Neural cell (in vitro differentiated cells): ENCODE measurements around the gene SCN3B. TPM values are rescaled to one million over a fixed set of nuclear protein-coding genes. Genes with fewer than 3 reads are reported as not detected.

Experiments
- H2AFZ ChIP-seq: fragments of 200-600, 300-800 bp; sonication (generic), shearing (Covaris generic); 2 replicates; pipeline ENCODE4 v1.6.0; 2014; ENCODE audit warnings: low read depth, mild to moderate bottlenecking, antibody characterized with exemption, low read length, moderate library complexity
- H3F3A ChIP-seq: fragments of 200-600 bp; shearing (Covaris generic); 2 replicates; pipeline ENCODE4 v1.6.1; 2016; ENCODE audit warnings: mild to moderate bottlenecking, moderate library complexity, mixed read lengths, antibody characterized with exemption, low read length; ENCODE audit not compliant: insufficient read depth, poor library complexity, severe bottlenecking
- H3K27ac ChIP-seq: fragments of 200-600, 300-800 bp; sonication (generic), shearing (Covaris generic); 2 replicates; pipeline ENCODE4 v1.5.1; 2014; ENCODE audit warnings: mild to moderate bottlenecking, low read length, moderate library complexity
- H3K27me3 ChIP-seq: fragments of 300-800, 200-600 bp; sonication (generic), shearing (Covaris generic); 2 replicates; pipeline ENCODE4 v1.6.0; 2014; ENCODE audit warnings: mild to moderate bottlenecking, low read depth, low read length, moderate library complexity; ENCODE audit not compliant: insufficient read depth
- H3K36me3 ChIP-seq: fragments of 300-800, 200-600 bp; sonication (generic), shearing (Covaris generic); 2 replicates; pipeline ENCODE4 v1.5.1; 2014; ENCODE audit warnings: mild to moderate bottlenecking, antibody characterized with exemption, low read length, moderate library complexity; ENCODE audit not compliant: insufficient read depth
- H3K4me2 ChIP-seq: fragments of 300-800, 200-600 bp; sonication (generic), shearing (Covaris generic); 2 replicates; pipeline ENCODE4 v1.6.0; 2014; ENCODE audit warnings: mild to moderate bottlenecking, low read length
- H3K4me3 ChIP-seq: fragments of 300-800, 200-600 bp; sonication (generic), shearing (Covaris generic); 2 replicates; pipeline ENCODE4 v1.5.1; 2014; ENCODE audit warnings: mild to moderate bottlenecking, low read length, moderate library complexity
- H3K79me2 ChIP-seq: fragments of 200-600 bp; shearing (Covaris generic); replicated peaks from 2 replicates; pipeline ENCODE4 v1.6.0; 2014; ENCODE audit warnings: mild to moderate bottlenecking, low read length, moderate library complexity; ENCODE audit not compliant: insufficient read depth
- H3K9ac ChIP-seq: fragments of 300-800, 200-600 bp; sonication (generic), shearing (Covaris generic); 2 replicates; pipeline ENCODE4 v1.6.1; 2016; ENCODE audit warnings: mild to moderate bottlenecking, low read length, mixed read lengths
- H3K9me2 ChIP-seq: fragments of 200-600 bp; shearing (Covaris generic); 2 replicates; pipeline ENCODE4 v1.6.1; 2016; ENCODE audit warnings: mild to moderate bottlenecking, low read length, mixed read lengths; ENCODE audit not compliant: insufficient read depth
- H3K9me3 ChIP-seq: fragments of 200-600, 300-800 bp; sonication (generic), shearing (Covaris generic); 2 replicates; pipeline ENCODE4 v1.6.1; 2016; ENCODE audit warnings: mild to moderate bottlenecking, mixed run types, low read length, moderate library complexity, mixed read lengths
- H4K20me1 ChIP-seq: fragments of 200-600 bp; shearing (Covaris generic); 2 replicates; pipeline ENCODE4 v1.6.1; 2016; ENCODE audit warnings: mild to moderate bottlenecking, mixed run types; ENCODE audit not compliant: insufficient read depth
- CTCF ChIP-seq: fragments of 450-650 bp; IDR thresholded peaks from 2 replicates; pipeline ENCODE4 v1.5.1; 2014; ENCODE audit warnings: antibody characterized with exemption, mild to moderate bottlenecking, moderate library complexity; ENCODE audit not compliant: poor library complexity, severe bottlenecking
- EP300 ChIP-seq: fragments of 450-650 bp; conservative IDR thresholded peaks from 2 replicates; pipeline ENCODE4 v1.6.1; 2014; ENCODE audit warnings: antibody characterized with exemption, mild to moderate bottlenecking, moderate library complexity; ENCODE audit not compliant: poor library complexity, severe bottlenecking
- EZH2 ChIP-seq: fragments of 200-600, 300-800 bp; shearing (Covaris generic), sonication (generic); IDR thresholded peaks from 2 replicates; pipeline ENCODE4 v1.6.1; 2014; ENCODE audit warnings: antibody characterized with exemption, low read length, borderline replicate concordance, mild to moderate bottlenecking; ENCODE audit not compliant: insufficient read depth, poor library complexity, severe bottlenecking
- MXI1 ChIP-seq: fragments of 450-650 bp; conservative IDR thresholded peaks from 2 replicates; pipeline ENCODE4 v1.6.1; 2014; ENCODE audit warnings: antibody characterized with exemption, mild to moderate bottlenecking; ENCODE audit not compliant: poor library complexity, severe bottlenecking
- POLR2AphosphoS5 ChIP-seq: IDR thresholded peaks from 2 replicates; pipeline ENCODE4 v1.6.1; 2012
- RAD21 ChIP-seq: fragments of 450-650 bp; conservative IDR thresholded peaks from 2 replicates; pipeline ENCODE4 v1.6.1; 2014; ENCODE audit warnings: antibody characterized with exemption, mild to moderate bottlenecking, moderate library complexity
- SMC3 ChIP-seq: fragments of 450-650 bp; conservative IDR thresholded peaks from 2 replicates; pipeline ENCODE4 v1.6.1; 2014; ENCODE audit warnings: antibody characterized with exemption, mild to moderate bottlenecking, moderate library complexity; ENCODE audit not compliant: poor library complexity
- TAF1 ChIP-seq: IDR thresholded peaks from 2 replicates; pipeline ENCODE4 v1.6.1; 2012; ENCODE audit warnings: low read depth
- polyA plus RNA-seq: library from polyadenylated mRNA; depleted of rRNA; stranded (reverse); fragments of >200 nt; gene quantifications from 2 replicates; pipeline ENCODE4 v1.2.3, GENCODE V29; 2014
- TF ChIP-seq, protein P1 (sequence below): IDR thresholded peaks from 2 replicates; pipeline ENCODE4 v1.6.1; 2012; ENCODE audit warnings: borderline replicate concordance

SCN3B gene
- polyA plus RNA-seq, 1 donor from 2014 or later = 42.1 TPM

DNA sequence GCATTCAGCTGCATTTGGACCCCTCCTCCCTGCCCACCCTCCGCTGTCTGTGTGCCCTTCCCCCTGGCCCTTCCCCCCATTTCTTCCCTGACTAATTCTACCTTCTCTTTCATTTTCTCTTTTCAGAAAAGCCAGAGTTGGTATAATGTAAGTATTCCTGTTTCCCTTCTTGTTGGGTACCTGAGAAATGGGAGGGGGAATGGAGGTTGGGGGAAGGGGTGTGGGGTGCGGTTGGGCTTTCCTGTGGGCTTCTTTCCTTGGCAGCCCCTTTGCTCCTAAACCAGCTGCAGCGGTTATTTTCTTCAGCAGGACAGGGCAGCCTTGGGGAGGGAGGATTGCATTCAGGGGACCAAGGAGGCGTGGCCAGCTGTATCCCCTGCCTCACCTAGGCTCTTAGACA is 70.2 kb downstream of the SCN3B start:
- Histone ChIP-seq H2AFZ (no peak overlapping the region), H3K9ac (no peak overlapping the region), H3K79me2 (no peaks in the 10 kb centered on the region), H3K27me3 (no peaks in the 10 kb centered on the region), H3K4me3 (no peak overlapping the region), H3K27ac (no peak overlapping the region), H3K9me3 (no peaks in the 10 kb centered on the region), H3K9me2 (no peaks in the 10 kb centered on the region), H3K4me2 (no peak overlapping the region), H3F3A (no peaks in the 10 kb centered on the region), H3K36me3 (no peaks in the 10 kb centered on the region), H4K20me1 (no peaks in the 10 kb centered on the region)
- TF ChIP-seq RAD21 (no peak), EP300 (no peak), MXI1 (no peak), CTCF (no peak), SMC3 (no peak), TAF1 (no peak), POLR2AphosphoS5 (no peak), EZH2 (no peak)
- TF ChIP-seq, protein P1, sequence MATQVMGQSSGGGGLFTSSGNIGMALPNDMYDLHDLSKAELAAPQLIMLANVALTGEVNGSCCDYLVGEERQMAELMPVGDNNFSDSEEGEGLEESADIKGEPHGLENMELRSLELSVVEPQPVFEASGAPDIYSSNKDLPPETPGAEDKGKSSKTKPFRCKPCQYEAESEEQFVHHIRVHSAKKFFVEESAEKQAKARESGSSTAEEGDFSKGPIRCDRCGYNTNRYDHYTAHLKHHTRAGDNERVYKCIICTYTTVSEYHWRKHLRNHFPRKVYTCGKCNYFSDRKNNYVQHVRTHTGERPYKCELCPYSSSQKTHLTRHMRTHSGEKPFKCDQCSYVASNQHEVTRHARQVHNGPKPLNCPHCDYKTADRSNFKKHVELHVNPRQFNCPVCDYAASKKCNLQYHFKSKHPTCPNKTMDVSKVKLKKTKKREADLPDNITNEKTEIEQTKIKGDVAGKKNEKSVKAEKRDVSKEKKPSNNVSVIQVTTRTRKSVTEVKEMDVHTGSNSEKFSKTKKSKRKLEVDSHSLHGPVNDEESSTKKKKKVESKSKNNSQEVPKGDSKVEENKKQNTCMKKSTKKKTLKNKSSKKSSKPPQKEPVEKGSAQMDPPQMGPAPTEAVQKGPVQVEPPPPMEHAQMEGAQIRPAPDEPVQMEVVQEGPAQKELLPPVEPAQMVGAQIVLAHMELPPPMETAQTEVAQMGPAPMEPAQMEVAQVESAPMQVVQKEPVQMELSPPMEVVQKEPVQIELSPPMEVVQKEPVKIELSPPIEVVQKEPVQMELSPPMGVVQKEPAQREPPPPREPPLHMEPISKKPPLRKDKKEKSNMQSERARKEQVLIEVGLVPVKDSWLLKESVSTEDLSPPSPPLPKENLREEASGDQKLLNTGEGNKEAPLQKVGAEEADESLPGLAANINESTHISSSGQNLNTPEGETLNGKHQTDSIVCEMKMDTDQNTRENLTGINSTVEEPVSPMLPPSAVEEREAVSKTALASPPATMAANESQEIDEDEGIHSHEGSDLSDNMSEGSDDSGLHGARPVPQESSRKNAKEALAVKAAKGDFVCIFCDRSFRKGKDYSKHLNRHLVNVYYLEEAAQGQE = no peak

DNA sequence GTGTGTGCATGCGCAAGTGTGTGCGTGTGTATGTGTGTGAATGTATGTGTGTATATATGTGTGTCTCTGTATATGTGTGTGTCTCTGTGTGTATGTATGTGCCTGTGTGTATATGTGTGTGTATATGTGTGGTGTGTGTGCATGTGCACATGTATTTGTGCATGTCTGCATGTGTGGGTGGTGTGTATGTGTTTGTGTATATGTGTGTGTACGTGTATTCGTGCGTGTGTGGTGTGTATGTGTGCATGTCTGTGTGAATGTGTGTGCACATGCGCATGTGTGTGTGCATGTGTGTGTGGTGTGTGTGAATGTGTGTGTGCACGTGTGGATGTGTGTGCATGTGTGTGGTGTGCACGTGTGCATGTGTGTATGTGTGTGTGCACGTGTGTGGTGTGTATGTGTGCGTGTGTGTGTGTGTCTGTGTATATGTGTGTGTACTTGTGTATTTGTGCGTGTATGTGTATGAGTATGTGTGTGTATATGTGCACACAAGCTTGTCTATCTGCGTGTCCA is 71.4 kb downstream of the SCN3B start:
- H3K79me2 ChIP-seq = no peaks in the 10 kb centered on the region
- no peak overlapping the region for H3K4me2 ChIP-seq
- H3K27ac ChIP-seq = no peak overlapping the region
- no peaks in the 10 kb centered on the region for H3F3A ChIP-seq
- no peaks in the 10 kb centered on the region for H3K36me3 ChIP-seq
- H2AFZ ChIP-seq = no peak overlapping the region
- no peaks in the 10 kb centered on the region for H3K27me3 ChIP-seq
- no peak overlapping the region for H3K4me3 ChIP-seq
- H3K9ac ChIP-seq = no peak overlapping the region
- TF ChIP-seq MXI1 (no peak), CTCF (no peak), EP300 (no peak), RAD21 (no peak), SMC3 (no peak), POLR2AphosphoS5 (no peak), TAF1 (no peak), EZH2 (no peak)
- TF ChIP-seq, protein P1 = no peak
- H3K9me3 ChIP-seq = no peaks in the 10 kb centered on the region
- H4K20me1 ChIP-seq = no peaks in the 10 kb centered on the region
- H3K9me2 ChIP-seq = no peaks in the 10 kb centered on the region
